Measurements from ENCODE around the gene TMEM170B.
A peak's percentile ranks its signal among the peaks of the same experiment; 100 is the strongest.
"Not testable (repeated sequence)": the region's sequence is repeated elsewhere in the genome, so short reads cannot be mapped to it uniquely, and the experiment has no call there.

TMEM170B gene

DNA sequence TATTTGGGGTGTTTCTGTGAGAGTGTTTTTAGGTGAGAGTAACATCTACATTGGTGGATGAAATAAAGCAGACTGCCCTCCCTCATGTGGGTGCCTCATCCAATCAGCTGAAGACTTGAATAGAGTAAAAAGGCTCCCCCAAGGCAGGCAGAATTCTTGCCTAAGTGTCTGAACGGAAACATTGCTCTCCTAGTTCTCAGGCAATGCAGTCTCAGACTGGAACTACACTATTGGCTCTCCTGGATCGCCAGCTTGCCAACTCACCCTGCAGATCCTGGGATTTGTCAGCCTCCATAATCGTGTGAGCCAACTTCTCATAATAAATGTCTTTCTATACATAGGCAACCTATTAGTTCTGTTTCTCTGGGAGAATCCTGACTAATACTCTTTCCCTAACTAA is 5.5 kb upstream of the TMEM170B start:
- no peak for DNase-seq

DNA sequence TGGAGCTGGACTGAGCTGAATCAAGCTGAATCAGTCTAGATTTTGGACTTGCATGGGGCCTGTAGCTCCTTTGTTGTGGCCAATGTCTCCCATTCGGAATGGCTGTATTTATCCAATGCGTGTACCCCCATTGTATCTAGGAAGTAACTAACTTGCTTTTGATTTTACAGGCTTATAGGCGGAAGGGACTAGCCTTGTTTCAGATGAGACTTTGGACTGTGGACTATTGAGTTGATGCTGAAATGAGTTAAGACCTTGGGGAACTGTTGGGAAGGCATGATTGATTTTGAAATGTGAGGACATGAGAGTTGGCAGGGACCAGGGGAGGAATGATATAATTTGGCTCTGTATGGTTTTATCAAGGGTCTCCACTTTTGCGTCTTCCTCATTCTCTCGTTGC is 3.0 kb upstream of the TMEM170B start:
- DNase-seq: no peak

DNA sequence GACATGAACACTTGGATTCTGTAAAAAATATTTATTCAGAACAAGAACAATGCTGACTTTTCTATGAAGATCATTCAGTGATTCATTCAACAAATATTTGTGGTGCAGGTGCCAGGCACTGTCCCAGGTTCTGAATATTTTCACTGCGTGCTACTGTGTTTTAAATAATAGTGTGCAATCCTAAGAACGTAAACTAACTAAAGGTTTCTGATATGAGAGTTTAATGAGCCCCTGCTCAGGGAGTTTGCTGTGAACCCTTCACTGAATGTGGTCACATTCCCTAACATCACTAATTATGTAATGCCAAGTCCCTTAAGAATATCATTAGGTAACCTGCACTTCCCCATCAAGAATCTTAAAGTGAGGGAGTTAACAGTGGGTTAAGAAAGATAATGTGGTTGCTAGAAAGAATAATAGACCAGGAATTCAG is 1.7 kb upstream of the TMEM170B start:
- no peak for DNase-seq

DNA sequence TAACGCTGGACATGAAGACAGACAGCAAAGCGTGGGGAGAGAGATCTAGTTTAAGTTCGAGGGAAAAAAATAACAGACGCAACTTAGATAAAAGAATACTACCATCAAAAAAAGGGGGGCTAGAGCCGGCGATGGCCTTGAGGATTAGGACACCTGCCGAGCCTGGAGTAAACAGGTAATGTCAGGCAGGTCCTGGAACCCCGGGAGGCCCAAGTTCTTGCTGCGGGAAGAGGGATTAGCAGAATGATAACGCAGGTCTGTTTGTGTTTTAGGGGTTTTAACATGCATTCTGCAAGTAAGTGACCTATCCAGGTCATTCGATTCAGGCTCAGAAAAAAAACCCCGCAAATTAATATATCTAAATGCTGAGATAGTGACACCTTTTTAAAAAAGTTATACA is 754 bp upstream of the TMEM170B start:
- no peak for DNase-seq

DNA sequence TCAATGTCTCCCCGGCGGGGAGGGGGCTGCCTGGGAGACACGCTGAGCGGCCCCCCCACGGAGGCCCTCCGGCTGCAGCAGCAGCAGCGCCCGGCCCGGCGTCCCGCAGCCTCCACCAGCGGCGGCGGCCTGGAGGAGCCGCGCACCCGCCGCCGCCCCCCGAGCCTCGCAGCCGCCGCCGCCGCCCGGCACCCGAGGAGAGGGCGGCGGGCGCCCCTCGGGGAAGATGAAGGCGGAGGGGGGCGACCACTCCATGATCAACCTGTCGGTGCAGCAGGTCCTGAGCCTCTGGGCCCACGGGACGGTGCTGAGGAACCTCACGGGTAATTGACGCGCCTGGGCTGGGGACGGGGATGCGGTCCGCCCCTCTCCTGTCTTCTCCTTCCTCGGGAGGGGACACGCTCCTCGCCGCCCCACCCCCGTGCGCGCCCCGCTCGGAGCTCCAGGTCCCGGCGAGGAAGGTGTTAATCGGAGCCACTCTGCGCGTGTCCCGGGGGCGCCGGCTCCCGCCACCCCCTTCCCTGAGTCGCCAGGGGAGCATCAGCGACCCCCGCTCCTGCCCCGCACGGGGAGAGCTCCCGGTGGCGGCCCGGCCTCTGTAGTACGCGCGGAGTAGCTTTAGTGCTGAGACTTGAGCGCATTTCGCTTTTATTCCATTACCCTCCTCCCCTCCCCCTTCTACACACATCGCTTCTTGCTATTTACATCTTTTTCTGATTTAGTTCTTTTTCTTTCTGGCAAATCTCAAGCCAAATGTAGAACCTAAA is 686 bp downstream of the TMEM170B start:
- no peak for DNase-seq

DNA sequence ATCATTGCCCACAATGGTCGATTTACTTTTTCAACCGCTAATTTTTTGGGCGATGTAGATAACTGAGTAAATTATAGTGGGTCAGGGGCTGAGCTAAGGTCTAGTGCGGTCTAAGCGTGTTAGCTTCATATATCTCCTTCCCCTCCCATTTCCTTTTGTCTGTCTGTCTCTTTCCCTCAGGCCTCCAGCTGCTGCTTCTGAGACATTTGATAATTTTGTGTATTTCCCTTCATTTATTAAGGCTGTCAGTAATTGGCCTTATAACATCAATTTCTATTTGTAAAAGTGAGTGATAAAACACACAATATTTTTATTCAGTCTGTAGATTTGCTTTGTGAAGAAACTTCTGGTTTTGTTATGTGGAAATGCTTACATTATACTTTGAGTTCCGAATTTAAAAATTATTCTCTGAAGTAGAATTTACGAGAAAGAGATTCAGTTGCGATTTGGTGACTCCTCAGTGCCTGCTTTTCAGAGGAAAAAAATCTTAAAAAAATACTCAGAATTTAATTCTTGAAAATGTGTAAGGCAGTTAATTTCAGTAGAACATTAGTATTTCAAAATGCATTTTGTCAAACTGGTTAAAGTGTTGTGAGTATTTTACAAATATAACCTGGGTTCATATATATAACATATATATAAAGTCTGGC is 1.4 kb downstream of the TMEM170B start:
- DNase-seq: no peak

DNA sequence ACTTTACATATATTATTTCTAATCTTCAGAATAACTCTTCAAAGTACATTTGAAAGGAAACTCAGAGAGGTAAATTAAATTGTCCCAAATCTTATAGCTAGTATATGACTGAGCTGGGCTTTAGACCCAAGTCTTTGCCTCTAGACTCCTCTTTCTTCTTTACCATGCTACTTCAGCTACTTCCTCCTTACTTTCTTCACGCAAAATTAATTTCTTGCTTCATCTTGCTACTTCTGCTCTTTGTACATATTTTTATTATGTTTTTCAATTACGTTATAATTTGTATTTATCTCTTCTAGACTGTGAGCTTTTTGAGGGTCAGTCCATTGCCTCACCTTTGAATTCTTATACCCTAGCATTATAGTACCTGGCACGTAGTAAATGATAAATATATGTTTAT is 5.3 kb downstream of the TMEM170B start:
- DNase-seq: no peak

DNA sequence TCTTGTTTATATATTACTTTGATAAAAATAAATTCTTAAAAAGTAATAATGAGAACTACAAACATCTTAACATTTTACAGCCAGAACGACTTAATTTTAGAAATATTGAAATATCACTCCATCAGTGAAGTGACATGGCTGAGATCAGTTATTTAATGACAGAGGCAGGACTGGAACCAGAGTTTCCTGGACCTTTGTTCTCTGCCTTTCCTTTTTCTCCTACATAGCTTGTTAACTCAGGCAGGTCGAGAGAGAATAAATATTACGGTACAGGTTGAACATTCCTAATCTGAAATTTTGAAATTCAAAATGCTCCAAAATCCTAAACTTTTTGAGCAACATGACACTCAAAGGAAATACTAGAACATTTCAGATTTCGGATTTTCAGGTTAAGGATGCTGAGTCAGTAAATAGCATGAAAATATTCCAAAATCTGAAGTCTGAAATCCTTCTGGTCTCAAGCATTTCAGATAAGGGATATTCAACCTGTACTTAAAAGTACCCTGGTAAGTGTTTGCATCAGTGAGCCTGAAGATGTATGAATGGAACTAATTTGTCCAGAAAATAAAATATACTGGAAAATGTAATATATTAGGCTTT is 6.5 kb downstream of the TMEM170B start:
- DNase-seq: no peak

DNA sequence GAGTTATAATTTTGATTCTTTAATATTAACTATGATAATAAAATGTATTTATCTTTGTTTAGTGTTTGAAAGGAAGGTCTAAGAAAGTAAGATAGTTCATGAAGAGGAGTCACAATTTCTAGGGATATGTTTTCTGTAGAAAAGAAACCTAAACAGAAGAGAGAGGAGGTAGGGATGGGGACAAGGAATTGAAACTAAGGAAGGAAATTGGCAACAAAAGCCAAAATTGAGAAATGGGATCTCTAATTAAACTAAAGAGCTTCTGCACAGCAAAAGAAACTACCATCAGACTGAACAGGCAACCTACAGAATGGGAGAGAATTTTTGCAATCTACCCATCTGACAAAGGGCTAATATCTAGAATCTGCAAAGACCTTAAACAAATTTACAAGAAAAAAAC is 10.3 kb downstream of the TMEM170B start:
- DNase-seq: not testable (repeated sequence)

DNA sequence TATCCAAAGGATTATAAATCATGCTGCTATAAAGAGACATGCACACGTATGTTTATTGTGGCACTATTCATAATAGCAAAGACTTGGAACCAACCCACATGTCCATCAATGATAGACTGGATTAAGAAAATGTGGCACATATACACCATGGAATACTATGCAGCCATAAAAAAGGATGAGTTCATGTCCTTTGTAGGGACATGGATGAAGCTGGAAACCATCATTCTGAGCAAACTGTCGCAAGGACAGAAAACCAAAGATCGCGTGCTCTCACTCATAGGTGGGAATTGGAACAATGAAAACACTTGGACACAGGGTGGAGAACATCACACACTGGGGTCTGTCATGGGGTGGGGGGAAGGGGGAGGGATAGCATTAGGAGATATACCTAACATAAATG is 11.0 kb downstream of the TMEM170B start:
- not testable (repeated sequence) for DNase-seq

DNA sequence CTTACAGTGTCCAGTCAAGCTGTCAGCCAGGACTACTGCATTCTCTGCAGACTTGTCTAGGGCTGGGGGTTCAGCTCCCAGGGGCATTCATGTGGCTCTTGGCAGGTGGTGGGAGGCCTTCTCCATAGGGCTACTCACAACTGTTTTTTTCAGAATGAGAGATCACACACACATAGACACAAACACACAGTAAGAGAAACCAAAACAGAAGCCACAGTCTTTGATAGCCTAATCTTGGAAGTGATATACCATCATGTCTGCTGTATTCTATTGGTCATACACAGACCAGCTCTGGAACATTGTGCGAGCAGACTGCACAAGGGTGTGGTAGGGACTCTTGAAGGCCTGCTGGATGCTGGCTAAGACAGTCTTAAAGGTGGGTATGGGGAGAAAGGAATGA is 13.5 kb downstream of the TMEM170B start:
- DNase-seq: no peak

DNA sequence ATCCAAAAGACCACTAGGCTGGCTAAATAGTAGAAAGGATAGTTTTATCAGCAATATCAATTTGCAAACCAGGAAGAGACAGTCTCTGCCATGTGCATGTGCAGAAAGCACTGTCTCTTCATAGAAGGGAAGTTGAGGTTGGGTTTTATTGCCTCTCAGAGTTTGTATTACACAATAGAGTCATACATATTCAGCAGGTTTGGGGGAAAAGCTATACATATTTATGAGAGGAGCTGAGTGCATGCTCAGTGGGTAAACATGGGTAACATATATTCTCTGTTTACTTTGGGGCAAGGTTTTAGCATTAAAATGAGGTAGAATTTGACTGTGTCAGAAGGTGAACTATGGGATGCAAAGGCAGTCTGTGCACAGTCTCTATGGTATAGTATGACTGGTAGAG is 14.9 kb downstream of the TMEM170B start:
- DNase-seq: no peak

DNA sequence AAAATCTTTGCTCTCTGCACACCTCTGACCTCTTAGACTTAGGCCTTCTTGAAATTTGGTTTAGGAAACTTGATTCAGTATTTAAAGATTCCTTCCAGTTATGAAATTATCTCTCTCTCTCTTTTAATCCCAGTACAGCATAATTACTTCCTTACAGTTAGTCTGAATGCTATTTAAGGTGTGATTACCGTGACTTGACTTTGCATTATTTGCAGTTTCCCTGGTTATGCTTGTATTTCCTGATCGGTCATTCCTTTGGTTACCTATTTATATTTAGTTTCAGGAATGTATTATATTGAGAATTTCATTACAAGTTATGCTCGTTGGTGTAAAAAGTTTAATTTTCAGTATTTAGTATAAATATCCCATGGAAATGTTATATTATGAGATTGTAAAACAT is 16.3 kb downstream of the TMEM170B start:
- DNase-seq: no peak

DNA sequence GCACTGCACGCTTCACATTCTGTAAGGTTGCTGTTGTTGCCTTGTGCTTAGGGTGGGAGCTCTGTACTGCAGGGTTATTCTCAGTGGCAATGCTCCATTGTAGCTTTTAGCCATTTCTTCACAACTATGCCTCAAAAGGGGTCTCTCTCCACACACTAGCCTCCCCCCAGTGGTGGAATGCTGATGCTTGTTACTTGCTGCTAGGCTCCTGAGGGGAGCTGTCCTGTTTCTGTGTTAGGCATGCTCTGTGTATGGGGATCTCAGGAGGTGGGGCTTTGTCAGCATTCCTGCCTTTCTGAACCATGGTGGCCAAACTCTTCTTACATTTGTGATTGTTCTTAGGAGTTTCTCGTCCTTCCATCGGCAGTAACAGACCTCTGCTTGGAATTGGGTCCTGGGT is 18.8 kb downstream of the TMEM170B start:
- DNase-seq: no peak

DNA sequence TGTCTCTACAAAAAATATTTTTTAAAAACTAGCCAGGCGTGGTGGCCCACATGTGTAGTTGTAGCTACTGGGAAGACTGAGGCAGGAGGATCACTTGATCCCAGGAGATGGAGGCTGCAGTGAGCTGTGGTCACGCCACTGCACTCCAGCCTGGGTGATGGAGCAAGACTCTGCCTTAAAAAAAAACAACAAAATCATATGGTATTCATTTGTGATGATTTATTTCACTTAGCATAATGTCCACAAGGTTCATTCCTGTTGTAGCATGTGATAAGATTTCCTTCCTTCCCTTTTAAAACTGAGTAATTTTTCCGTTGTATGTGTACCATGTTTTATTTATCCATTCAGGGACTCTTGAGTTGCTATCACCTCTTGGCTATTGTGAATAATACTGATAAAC is 26.2 kb downstream of the TMEM170B start:
- no peak for DNase-seq

DNA sequence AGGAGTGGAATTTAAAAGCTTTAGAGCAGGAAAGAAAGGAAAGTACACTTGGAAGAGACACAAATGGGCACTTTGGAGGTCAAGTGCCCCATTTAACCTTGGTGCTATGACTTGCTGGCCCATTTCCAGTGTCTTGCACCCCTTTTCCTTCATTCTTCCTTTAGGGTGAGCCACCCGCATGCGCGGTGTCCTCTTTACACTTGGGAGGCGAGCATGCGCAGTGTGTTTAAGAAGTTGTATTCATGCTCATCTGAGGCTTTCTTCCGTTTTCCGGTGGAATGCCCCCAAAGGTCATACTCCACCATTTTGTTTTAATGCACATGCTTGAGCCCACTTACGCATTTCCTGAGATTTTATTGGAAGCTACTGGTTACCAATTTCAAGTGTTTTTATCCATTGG is 29.1 kb downstream of the TMEM170B start:
- no peak for DNase-seq

DNA sequence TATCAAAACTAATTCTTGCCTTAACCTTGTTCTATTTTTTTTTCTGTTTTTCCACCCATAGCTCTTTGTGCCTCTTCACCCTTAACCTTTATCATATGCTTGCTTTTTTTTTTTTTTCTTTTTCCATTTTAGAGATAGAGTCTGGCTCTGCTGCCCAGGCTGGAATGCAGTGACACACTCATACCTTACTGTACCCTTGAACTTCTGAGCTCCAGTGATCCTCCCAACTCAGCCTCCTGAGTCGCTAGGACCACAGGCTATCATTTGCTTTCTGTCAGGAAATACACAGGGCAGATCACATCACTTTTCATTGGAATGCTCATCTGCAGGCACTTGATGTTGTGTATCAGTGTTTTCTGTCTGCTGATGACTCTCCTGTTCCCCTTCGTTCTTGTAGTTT is 33.5 kb downstream of the TMEM170B start:
- no peak for DNase-seq

DNA sequence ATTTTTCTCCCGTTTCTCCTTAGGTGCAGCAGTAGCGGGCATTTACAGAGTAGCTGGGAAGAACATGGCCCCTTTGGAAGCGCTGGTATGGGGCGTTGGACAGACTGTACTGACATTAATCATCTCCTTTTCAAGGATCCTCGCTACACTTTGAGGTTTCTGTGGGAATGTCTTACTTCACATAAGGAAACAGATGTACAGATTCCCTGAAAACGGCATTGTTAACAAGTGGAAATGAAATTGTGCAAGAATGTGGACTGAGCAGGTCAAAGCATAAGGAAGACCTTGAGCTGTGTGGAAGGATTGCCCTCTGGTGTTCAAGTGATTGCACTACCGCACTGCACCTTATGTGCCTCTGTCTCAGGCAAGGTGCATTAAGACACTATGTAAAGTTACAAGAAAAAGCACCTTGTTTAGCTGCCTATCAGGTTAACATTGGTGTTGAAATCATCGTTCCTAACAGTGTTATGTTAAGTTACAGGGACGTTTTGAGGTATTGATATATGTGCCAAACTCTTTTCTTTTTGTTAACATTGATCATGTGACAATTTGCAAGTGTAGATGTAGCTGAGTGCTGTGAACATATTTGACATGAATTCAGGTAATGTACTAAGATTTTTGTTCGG is 38.0 kb downstream of the TMEM170B start:
- peak in 1 of 2 donors; percentile 45 for DNase-seq

DNA sequence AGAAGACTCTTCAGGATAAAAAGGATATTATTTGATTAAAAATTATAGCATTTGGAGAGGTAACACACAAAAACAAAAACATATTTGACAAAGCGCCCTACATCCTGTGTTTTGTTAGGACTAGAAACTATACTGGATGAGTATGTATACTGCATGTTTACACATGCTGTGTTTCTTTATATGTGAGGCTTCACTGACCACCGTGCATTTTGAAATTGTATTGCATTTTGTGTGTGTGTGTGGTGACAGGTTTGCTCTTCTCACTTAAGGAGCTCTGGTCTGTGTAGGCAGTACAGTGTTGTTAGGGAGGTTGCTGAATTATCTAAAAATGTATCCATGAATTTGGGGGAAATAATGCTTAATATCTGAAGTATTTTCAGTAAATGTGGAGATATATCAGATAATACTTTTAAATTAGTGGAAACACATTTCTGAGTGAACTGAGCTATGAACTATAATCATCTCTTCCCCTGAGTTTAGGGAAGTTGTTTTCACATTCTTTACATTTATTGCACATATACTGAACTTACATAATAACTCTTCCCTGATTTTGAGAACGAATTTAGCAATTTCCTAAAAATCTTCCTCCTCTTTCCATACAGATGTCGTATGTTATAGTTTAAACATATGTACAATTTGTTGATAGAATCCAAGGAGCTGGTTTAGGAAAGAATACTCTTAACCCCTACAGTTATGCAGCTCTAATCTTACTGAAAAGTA is 43.3 kb downstream of the TMEM170B start:
- DNase-seq: no peak

DNA sequence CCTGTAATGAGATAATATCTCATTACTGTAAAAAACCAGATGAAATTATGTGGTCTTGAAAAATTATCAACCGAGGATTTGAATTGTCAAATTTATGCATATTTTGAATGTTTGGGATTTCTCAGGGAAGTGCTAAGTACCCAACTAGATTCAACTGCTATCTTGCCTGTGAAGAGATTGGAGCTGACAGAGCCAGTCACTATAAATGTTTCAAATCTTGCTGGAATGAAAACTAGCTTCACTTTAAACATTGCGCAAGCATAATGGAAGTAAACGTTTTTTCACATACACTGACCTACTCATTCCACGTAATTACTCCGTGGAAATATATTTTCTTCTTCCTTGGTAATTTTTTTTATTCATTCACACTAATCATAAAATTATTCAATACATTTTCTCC is 46.7 kb downstream of the TMEM170B start:
- DNase-seq: no peak

DNA sequence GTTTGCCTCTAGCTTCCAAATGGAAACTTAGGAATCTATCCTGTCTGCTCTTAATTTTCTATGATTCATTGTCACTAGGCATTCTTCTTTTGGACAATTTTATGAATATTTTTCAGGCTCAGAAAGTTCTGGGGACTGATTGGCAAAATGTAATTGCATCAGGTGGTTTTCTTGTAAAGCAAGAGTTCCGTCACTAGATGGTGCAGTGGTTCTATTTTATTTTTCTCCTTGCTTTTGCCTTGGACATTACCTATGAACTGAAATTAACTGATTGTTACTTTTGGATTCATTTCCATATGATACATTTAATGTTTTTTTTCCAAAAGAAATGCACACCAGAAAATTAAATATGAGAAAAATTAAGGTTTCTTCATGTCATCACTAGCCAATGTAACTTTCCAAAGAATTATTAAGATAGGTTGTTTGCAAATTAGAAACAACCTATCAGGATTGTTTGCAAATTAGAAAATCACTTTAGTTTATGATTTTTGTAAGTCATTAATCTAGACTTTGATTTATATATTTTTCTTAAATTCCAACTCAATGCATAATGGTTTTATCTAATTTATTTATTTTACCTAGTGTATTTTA is 48.0 kb downstream of the TMEM170B start:
- no peak for DNase-seq

DNA sequence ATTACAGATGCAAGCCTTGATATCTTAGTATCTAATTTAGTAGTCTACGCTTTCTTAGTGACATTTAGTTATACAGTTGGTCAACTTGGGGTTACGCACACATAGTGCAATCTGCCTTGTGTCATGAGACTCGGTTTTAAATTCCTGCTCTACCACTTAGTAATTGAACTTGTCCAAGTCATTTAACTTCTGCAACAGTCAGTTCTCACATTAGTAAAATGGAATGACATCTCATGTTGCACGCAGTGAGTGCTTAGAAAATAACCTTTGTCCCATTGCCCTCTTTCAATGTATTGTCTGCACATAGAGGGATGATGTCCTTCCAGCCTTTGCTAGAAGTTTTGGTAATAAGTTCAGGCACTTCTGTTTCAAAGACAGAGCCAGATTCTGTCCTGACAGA is 48.6 kb downstream of the TMEM170B start:
- DNase-seq: no peak

DNA sequence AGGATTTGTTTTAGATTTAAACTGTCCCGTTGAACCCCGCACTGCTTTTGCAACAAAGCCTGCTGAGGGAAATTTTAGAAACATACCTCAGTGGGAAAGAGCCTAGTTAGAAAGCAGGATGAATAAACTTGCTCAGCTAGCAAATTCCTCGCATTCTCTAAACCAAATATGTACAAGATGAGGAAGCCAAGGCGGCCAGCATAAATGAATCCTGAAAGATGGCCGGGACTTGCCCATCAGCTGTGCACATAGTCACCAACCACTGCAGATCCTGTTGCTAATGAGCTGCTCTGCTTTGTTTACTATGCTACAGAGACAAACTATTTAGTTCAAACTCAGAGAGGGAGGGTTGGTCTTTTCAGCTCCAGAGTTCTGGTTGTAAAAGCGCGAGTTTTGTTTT is 49.0 kb downstream of the TMEM170B start:
- DNase-seq: no peak
